Measurements from ENCODE around the gene VWA3A.

DNA sequence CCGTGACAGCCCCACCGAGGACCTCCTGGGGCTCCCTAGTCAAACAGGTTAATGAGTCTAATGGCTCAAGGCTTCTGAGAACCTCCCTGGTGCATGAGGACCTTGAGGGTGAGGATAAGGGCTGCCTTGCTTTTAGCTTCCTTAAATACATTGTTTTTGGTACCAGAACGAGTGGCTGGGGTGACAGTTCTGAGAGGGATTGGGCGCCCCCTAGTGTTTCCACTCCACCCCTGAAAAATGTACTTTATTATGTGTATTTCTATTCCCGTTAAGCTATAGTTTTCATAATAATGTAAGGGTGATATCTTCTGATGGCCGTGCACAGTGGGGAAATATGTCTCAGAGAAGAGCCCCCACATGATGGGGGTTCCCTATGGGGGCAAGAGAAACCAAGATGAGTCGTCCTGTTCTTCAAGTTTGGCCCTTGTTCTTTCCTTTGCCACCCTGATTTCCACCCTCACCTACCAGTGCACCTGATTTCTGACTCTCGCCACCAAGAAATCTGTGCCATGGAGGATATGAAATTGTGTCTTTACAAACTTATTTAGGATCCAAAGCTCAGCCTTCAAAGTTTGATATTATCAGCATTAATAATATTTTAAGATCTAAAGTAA lies 14.5 kb upstream of the VWA3A start:
- TF ChIP-seq, protein P1, sequence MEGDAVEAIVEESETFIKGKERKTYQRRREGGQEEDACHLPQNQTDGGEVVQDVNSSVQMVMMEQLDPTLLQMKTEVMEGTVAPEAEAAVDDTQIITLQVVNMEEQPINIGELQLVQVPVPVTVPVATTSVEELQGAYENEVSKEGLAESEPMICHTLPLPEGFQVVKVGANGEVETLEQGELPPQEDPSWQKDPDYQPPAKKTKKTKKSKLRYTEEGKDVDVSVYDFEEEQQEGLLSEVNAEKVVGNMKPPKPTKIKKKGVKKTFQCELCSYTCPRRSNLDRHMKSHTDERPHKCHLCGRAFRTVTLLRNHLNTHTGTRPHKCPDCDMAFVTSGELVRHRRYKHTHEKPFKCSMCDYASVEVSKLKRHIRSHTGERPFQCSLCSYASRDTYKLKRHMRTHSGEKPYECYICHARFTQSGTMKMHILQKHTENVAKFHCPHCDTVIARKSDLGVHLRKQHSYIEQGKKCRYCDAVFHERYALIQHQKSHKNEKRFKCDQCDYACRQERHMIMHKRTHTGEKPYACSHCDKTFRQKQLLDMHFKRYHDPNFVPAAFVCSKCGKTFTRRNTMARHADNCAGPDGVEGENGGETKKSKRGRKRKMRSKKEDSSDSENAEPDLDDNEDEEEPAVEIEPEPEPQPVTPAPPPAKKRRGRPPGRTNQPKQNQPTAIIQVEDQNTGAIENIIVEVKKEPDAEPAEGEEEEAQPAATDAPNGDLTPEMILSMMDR (conservative IDR thresholded peaks at IDR 0.05; ENCODE audit: low read depth, low read length): peak; percentile 84
- no peak for TF ChIP-seq EZH2phosphoT487 (IDR thresholded peaks at IDR 0.05; ENCODE audit: borderline replicate concordance, low read length)
